Esophagus muscularis mucosa (tissue), 4 donors: ENCODE results near the gene ERH. TPM values are rescaled to one million over a fixed set of nuclear protein-coding genes. Genes with fewer than 3 reads are reported as not detected.
"Not testable (repeated sequence)": the region's sequence is repeated elsewhere in the genome, so short reads cannot be mapped to it uniquely, and the experiment has no call there.

Source experiments
- DNase-seq: peaks from one replicate; pipeline ENCODE4 v3.0.0-alpha.2; 2017; ENCODE audit errors: extremely low spot score
- H3K27ac ChIP-seq, 4 donors: fragments of 200-600 bp; sonication (generic); replicated peaks in 1 of 4; 1 replicate in 3 of 4; 2 replicates in 1 of 4; pipeline ENCODE4 v1.5.1; 2016 to 2019; ENCODE audit warnings: mild to moderate bottlenecking in 1 of 4
- H3K27me3 ChIP-seq, 4 donors: fragments of 200-600 bp; sonication (generic); one replicate each; pipeline versions ENCODE4 v1.5.1 to v1.6.0; 2016 to 2019
- H3K36me3 ChIP-seq, 4 donors: fragments of 200-600 bp; sonication (generic); one replicate each; pipeline ENCODE4 v1.5.1; 2016 to 2019
- H3K4me1 ChIP-seq, 4 donors: fragments of 200-600 bp; sonication (generic); one replicate each; pipeline ENCODE4 v1.5.1; 2016 to 2019
- H3K4me3 ChIP-seq, 4 donors: fragments of 200-600 bp; sonication (generic); 1 replicate in 2 of 4; 2 replicates in 2 of 4; pipeline ENCODE4 v1.5.1; 2016 to 2019; ENCODE audit warnings: mild to moderate bottlenecking in 4 of 4, moderate library complexity in 1 of 4
- H3K9me3 ChIP-seq, 4 donors: fragments of 200-600 bp; sonication (generic); 1 replicate in 3 of 4; 2 replicates in 1 of 4; pipeline ENCODE4 v1.5.1; 2016 to 2019
- EP300 ChIP-seq: sonication (generic); formaldehyde crosslinking; IDR thresholded peaks from one replicate; pipeline ENCODE4 v1.6.1; 2017; ENCODE audit warnings: antibody characterized with exemption
- POLR2A ChIP-seq: fragments of 450-650 bp; IDR thresholded peaks from one replicate; pipeline ENCODE4 v1.6.1; 2017; ENCODE audit warnings: antibody characterized with exemption, moderate library complexity, mild to moderate bottlenecking, low read depth
- POLR2AphosphoS5 ChIP-seq, 2 donors: sonication (generic); formaldehyde crosslinking; IDR thresholded peaks; one replicate each; pipeline ENCODE4 v1.6.1; 2017; ENCODE audit warnings: antibody characterized with exemption in 2 of 2
- WGBS: methylation state at CpG from one replicate; pipeline ENCODE4 v1.1.5; 2018; 5-methylcytosine and 5-hydroxymethylcytosine counted together
- intact Hi-C: fragments of 100-400 bp; cut with DNase I; formaldehyde crosslinking; loops from one replicate; pipeline ENCODE4 v1.15.1; 2023
- total RNA-seq, 4 donors: library from RNA; depleted of rRNA; stranded (reverse); fragments of >200 nt; gene quantifications; one replicate each; pipeline versions ENCODE4 v1.1.0 to v1.2.1, GENCODE V29; 2016
- TF ChIP-seq, protein P1 (sequence below), 3 experiments: fragments of 200-600 bp in 2 of 3; fragments of 450-650 bp in 1 of 3; sonication (generic) in 2 of 3; IDR thresholded peaks; one replicate each; pipeline ENCODE4 v1.5.1; 2017 to 2019; ENCODE audit warnings: antibody characterized with exemption in 3 of 3, mild to moderate bottlenecking in 2 of 3, moderate library complexity in 1 of 3

ERH gene
- total RNA-seq, 4 donors from 2014 or later, result 43.1 to 92.6 (median 64.2) TPM

DNA sequence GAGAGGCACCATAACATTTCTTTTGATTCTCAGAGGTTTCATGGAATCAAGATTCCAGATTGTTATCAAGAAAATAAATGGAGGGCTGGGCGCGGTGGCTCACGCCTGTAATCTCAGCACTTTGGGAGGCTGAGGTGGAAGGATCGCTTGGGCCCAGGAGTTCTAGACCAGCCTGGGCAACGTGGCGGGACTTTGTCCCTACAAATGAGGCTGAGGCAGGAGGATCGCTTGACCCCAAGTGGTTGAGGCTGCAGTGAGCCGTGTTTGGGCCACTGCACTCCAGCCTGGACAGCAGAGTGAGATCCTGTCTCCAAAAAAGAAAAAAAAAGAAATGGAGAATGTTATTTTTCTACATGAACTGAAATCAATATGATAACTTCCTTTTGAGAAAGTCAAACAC, 1.7 kb upstream of the ERH start:
- H3K27ac ChIP-seq, result no peak overlapping the region
- WGBS, result 92% methylated on average over 8 of the region's 8 CpGs
- peaks cover 3 to 17% (median 17%) of the 10 kb centered on the region in 4 donors for H3K36me3 ChIP-seq
- peaks cover 40 to 76% (median 64%) of the 10 kb centered on the region in 4 donors for H3K4me1 ChIP-seq
- TF ChIP-seq, protein P1, sequence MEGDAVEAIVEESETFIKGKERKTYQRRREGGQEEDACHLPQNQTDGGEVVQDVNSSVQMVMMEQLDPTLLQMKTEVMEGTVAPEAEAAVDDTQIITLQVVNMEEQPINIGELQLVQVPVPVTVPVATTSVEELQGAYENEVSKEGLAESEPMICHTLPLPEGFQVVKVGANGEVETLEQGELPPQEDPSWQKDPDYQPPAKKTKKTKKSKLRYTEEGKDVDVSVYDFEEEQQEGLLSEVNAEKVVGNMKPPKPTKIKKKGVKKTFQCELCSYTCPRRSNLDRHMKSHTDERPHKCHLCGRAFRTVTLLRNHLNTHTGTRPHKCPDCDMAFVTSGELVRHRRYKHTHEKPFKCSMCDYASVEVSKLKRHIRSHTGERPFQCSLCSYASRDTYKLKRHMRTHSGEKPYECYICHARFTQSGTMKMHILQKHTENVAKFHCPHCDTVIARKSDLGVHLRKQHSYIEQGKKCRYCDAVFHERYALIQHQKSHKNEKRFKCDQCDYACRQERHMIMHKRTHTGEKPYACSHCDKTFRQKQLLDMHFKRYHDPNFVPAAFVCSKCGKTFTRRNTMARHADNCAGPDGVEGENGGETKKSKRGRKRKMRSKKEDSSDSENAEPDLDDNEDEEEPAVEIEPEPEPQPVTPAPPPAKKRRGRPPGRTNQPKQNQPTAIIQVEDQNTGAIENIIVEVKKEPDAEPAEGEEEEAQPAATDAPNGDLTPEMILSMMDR (IDR thresholded peaks at IDR 0.05), result no peak
- TF ChIP-seq EP300, result no peak
- TF ChIP-seq POLR2A, result no peak
- TF ChIP-seq POLR2AphosphoS5 (IDR thresholded peaks at IDR 0.05), result no peak
- H3K27me3 ChIP-seq, result no peaks in the 10 kb centered on the region
- intact Hi-C loops, result loop anchor here (10.0 kb wide), 2 partner anchors 265 to 375 kb away; no protein-coding TSS in a partner anchor
- peak overlapping the region; percentile 77 to 90 (median 82) for H3K4me3 ChIP-seq
- no peak for DNase-seq
- H3K9me3 ChIP-seq, result no peaks in the 10 kb centered on the region

DNA sequence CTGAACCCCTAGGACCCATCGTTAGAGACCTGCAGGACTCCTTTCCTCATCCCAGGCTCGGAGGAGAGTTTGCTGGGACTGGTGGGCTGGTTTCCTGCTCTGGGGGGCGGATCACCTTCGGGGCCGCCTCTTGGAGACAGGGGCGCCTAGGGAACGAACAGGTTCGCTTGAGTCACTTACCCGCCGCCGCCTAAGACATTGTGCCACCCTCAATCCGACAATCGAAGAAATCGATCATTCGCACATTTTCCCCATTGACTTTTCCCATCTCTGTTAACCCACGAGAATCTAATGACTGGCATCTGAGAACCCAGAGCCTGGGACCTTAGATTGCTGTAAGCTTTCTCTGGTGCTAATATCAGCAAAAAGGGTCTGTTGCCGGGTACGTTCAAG, 715 bp upstream of the ERH start:
- DNase-seq, result no peak
- WGBS, result 0% methylated on average over 10 of the region's 18 CpGs

DNA sequence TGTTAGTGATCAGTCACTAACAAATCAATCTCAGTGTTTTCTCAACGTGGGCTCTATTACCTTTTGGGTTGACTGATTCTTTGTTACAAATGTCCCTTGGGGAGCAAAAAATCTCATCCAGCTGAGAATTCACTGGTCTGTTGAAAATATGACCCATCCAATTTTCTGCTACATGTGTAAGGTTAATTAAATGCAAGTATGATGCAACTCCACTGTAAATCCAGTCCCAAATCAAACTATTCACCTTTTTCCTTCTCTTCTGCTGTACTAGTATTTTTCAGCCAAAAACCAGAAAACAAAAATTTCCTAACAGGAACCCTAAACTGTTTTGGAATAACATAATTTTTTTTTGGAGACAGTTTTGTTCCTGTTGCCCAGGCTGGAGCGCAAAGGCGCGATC, 2.2 kb downstream of the ERH start:
- Histone ChIP-seq H3K36me3 (peaks cover 24 to 52% (median 46%) of the 10 kb centered on the region in 4 donors), H3K9me3 (no peaks in the 10 kb centered on the region), H3K4me1 (peaks cover 50 to 75% (median 64%) of the 10 kb centered on the region in 4 donors), H3K4me3 (no peak overlapping the region), H3K27ac (no peak overlapping the region), H3K27me3 (no peaks in the 10 kb centered on the region)
- TF ChIP-seq EP300, result no peak
- WGBS, result 86% methylated on average over 4 of the region's 4 CpGs
- intact Hi-C loops, result loop anchor here (10.0 kb wide), 2 partner anchors 261 to 379 kb away; no protein-coding TSS in a partner anchor
- no peak for DNase-seq

More for the DNA sequence above, 715 bp upstream of the ERH start:
- H3K4me3 ChIP-seq, result peak overlapping the region; percentile 77 to 90 (median 82)
- H3K9me3 ChIP-seq, result no peaks in the 10 kb centered on the region
- H3K27ac ChIP-seq, result peak overlapping the region; percentile 91 to 93 (median 92)
- intact Hi-C loops, result loop anchor here (10.0 kb wide), 2 partner anchors 264 to 376 kb away; no protein-coding TSS in a partner anchor
- H3K36me3 ChIP-seq, result peaks cover 12 to 27% (median 26%) of the 10 kb centered on the region in 4 donors
- TF ChIP-seq, protein P1 (IDR thresholded peaks at IDR 0.05), result no peak
- TF ChIP-seq POLR2AphosphoS5 (IDR thresholded peaks at IDR 0.05), result peak in 1 of 2 donors; percentile 3
- H3K4me1 ChIP-seq, result peaks cover 40 to 75% (median 64%) of the 10 kb centered on the region in 4 donors
- no peaks in the 10 kb centered on the region for H3K27me3 ChIP-seq

DNA sequence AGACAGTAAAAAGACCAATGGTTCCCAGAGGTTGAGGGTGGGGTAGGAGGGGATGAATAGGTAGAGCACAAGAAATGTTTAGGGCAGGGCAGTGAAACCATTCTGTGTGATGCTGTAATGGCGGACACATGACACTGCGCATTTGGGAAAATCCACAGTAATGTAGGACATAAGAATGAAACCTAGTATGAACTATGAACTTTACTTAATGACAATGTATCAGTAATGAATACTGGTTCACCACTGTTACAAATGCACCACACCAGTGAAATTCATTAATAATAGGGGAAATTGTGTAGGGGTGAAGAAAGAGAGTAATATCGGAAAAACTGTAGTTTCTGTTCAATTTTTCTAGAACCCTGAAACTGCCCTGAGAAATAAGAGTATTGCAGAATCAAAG, 5.6 kb downstream of the ERH start:
- Histone ChIP-seq H3K36me3 (peaks cover 24 to 79% (median 60%) of the 10 kb centered on the region in 4 donors), H3K9me3 (no peaks in the 10 kb centered on the region), H3K27ac (no peak overlapping the region), H3K27me3 (no peaks in the 10 kb centered on the region), H3K4me1 (peaks cover 31 to 69% (median 51%) of the 10 kb centered on the region in 4 donors), H3K4me3 (no peak overlapping the region)
- 95% methylated on average over 3 of the region's 3 CpGs for WGBS
- TF ChIP-seq POLR2AphosphoS5 (IDR thresholded peaks at IDR 0.05) (no peak), EP300 (no peak), POLR2A (no peak)
- TF ChIP-seq, protein P1 (IDR thresholded peaks at IDR 0.05), result no peak
- DNase-seq, result no peak
- intact Hi-C loops, result loop anchor here (10.0 kb wide), 2 partner anchors 258 to 382 kb away; no protein-coding TSS in a partner anchor

DNA sequence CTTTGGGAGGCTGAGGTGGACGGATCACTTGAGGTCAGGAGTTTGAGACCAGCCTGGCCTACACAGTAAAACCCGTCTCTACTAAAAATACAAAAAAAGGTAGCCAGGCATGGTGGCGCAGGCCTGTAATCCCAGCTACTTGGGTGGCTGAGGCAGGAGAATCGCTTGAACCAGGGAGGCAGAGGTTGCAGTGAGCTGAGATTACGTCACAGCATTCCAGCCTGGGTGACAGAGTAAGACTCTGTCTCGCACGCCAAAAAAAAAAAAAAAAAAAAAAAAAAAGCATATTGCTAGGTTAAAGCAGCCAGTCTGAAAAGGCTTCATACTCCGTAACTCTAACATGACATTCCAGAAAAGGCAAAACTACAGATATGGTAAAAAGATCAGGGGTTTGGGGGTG, 6.7 kb downstream of the ERH start:
- intact Hi-C loops, result loop anchor here (10.0 kb wide), 2 partner anchors 257 to 383 kb away; no protein-coding TSS in a partner anchor
- H3K9me3 ChIP-seq, H3K4me3 ChIP-seq, H3K27me3 ChIP-seq, DNase-seq: not testable (repeated sequence)
- Histone ChIP-seq H3K36me3 (peaks cover 30 to 88% (median 67%) of the 10 kb centered on the region in 4 donors), H3K4me1 (peaks cover 21 to 63% (median 43%) of the 10 kb centered on the region in 4 donors), H3K27ac (peak overlapping the region in 1 of 4 donors; percentile 12)
- 76% methylated on average over 8 of the region's 8 CpGs for WGBS

DNA sequence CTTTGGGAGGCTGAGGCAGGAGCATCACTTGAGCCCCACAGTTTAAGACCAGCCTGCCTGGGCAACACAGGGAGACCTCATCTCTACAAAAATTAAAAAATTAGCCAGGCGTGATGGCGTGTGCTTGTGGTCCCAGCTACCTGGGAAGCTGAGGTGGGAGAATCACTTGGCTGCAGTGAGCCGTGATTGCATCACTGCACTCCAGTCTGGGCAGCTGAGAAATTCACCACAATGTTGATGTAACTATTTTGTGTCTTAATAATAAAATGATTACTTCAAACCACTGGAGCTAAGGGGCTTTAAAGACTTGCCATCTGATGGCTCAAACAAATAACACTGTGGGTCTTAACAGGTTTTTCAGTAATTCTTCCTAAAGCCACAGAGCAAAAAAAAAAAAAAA, 10.8 kb downstream of the ERH start:
- TF ChIP-seq, protein P1 (IDR thresholded peaks at IDR 0.05), result no peak
- TF ChIP-seq POLR2AphosphoS5 (IDR thresholded peaks at IDR 0.05), result no peak
- TF ChIP-seq EP300, result no peak
- TF ChIP-seq POLR2A, result no peak
- Histone ChIP-seq H3K4me3 (no peak overlapping the region), H3K27me3 (no peaks in the 10 kb centered on the region), H3K36me3 (peaks cover 6 to 75% (median 42%) of the 10 kb centered on the region in 4 donors), H3K9me3 (no peaks in the 10 kb centered on the region), H3K27ac (no peak overlapping the region), H3K4me1 (peaks cover 10 to 41% (median 26%) of the 10 kb centered on the region in 4 donors)
- WGBS, result 90% methylated on average over 3 of the region's 3 CpGs
- intact Hi-C loops, result no loop called here
- DNase-seq, result no peak
